Ovary (tissue), 9 donors: ENCODE data around the gene SLC45A3. TPM values are rescaled to one million over a fixed set of nuclear protein-coding genes. Genes with fewer than 3 reads are reported as not detected.

Source experiments
- DNase-seq, 5 donors: peaks; one replicate each; pipeline ENCODE4 v3.0.0-alpha.2; 2019 to 2020
- H3K27ac ChIP-seq, 2 donors: fragments of 200-600 bp; one replicate each; pipeline versions ENCODE4 v1.5.1 to v1.8.0; 2019 to 2022
- H3K27me3 ChIP-seq: fragments of 200-600 bp; one replicate; pipeline ENCODE4 v1.8.0; 2022
- H3K36me3 ChIP-seq: fragments of 200-600 bp; sonication (generic); one replicate; pipeline ENCODE4 v1.5.1; 2019
- H3K4me1 ChIP-seq: one replicate; pipeline ENCODE4 v1.8.1; 2013; ENCODE audit warnings: mild to moderate bottlenecking, moderate library complexity; ENCODE audit not compliant: insufficient read depth
- H3K4me3 ChIP-seq: fragments of 200-600 bp; sonication (generic); one replicate; pipeline ENCODE4 v1.5.1; 2017
- H3K9me3 ChIP-seq, 2 donors: fragments of 200-600 bp in 1 of 2; sonication (generic) in 1 of 2; one replicate each; pipeline versions ENCODE4 v1.5.1 to v1.8.1; 2013 to 2019; ENCODE audit warnings: mild to moderate bottlenecking in 1 of 2, moderate library complexity in 1 of 2
- CTCF ChIP-seq, 3 donors: fragments of 450-650 bp in 2 of 3; fragments of 200-600 bp in 1 of 3; IDR thresholded peaks; one replicate each; pipeline versions ENCODE4 v1.5.1 to v1.8.0; 2016 to 2022; ENCODE audit warnings: antibody characterized with exemption in 3 of 3, mild to moderate bottlenecking in 1 of 3
- EP300 ChIP-seq: sonication (generic); formaldehyde crosslinking; IDR thresholded peaks from one replicate; pipeline ENCODE4 v1.6.1; 2017; ENCODE audit warnings: antibody characterized with exemption
- POLR2A ChIP-seq: fragments of 450-650 bp; IDR thresholded peaks from one replicate; pipeline ENCODE4 v1.6.1; 2017; ENCODE audit warnings: antibody characterized with exemption, mild to moderate bottlenecking, moderate library complexity
- WGBS, 3 donors: extraction: QIAGEN DNeasy Blood & Tissue Kit in 1 of 3; methylation state at CpG; one replicate each; pipeline versions ENCODE4 v1.1.5 to v1.1.7; 2013 to 2017; 5-methylcytosine and 5-hydroxymethylcytosine counted together
- intact Hi-C, 4 donors: fragments of 100-400 bp; cut with DNase I; formaldehyde crosslinking; loops; one replicate each; pipeline versions ENCODE4 v1.11.0 to v1.15.1; 2022 to 2023
- polyA plus RNA-seq, 2 donors: library from polyadenylated mRNA; stranded (reverse); fragments of 200-250 nt in 1 of 2; fragments of 350-450 nt in 1 of 2; fragmentation: Illumina TruSeq in 1 of 2; extraction: RNeasy Lipid Tissue Mini Kit (QIAGEN cat#74804) in 1 of 2; gene quantifications; one replicate each; pipeline ENCODE4 v1.2.3, GENCODE V29; 2013 to 2014
- total RNA-seq, 7 donors: library from RNA; depleted of rRNA in 2 of 7; stranded (reverse); fragments of >200 nt in 2 of 7; fragmentation: NEBNext Ultra II Directional in 3 of 7; extraction: Animal tissue kit (Norgen Biotek cat#: 25700) in 3 of 7; gene quantifications; one replicate each; pipeline versions ENCODE4 v1.1.0 to v1.2.4, GENCODE V29; 2016 to 2023
- donor health status: DM: no; HTN: no; CAD: no; lungs with moderate emphysema.
- donor health status: DM: no; HTN: no; CAD: no.
- donor health status: Bipolar disorder and iron deficiency.
- donor health status: DM: yes; HTN: yes; CAD: no.
- donor health status: DM: no; HTN: no; CAD: no.
- donor health status: DM: yes; HTN: yes; CAD: no.

The SLC45A3 gene
- total and polyA plus RNA-seq, 9 donors, result 1.5 to 9.5 (median 5.1) TPM

GRCh38 chr1:205701420-205701819 is 21.1 kb upstream of the SLC45A3 start:
- no peaks in the 10 kb centered on the region for H3K36me3 ChIP-seq
- intact Hi-C loops, result no loop called here
- no peak for DNase-seq
- H3K27ac ChIP-seq, result no peak overlapping the region
- TF ChIP-seq POLR2A, result no peak
- no peak for TF ChIP-seq CTCF (IDR thresholded peaks at IDR 0.05)
- TF ChIP-seq EP300, result no peak
- 44 to 61% (median 48%) methylated on average over 2 of the region's 2 CpGs for WGBS, 3 donors
- peaks cover 2% of the 10 kb centered on the region for H3K4me1 ChIP-seq
- no peaks in the 10 kb centered on the region for H3K27me3 ChIP-seq
- H3K9me3 ChIP-seq, result no peaks in the 10 kb centered on the region
- H3K4me3 ChIP-seq, result no peak overlapping the region

- no peak overlapping the region for H3K27ac ChIP-seq
- H3K4me3 ChIP-seq, result no peak overlapping the region
- peak in 3 of 5 donors; percentile 35 to 58 (median 36) for DNase-seq
- H3K36me3 ChIP-seq, result no peaks in the 10 kb centered on the region
- TF ChIP-seq EP300 (no peak), CTCF (IDR thresholded peaks at IDR 0.05) (no peak), POLR2A (no peak)
- no peaks in the 10 kb centered on the region for H3K4me1 ChIP-seq
- intact Hi-C loops, result no loop called here
- H3K27me3 ChIP-seq, result no peaks in the 10 kb centered on the region
- H3K9me3 ChIP-seq, result no peaks in the 10 kb centered on the region
- WGBS, 3 donors, result 3 to 6% (median 6%) methylated on average over 2 of the region's 2 CpGs
These were observed 20.6 kb upstream of the SLC45A3 start for GRCh38 chr1:205700865-205701401.

- intact Hi-C loops, result no loop called here
- Histone ChIP-seq H3K4me1 (no peaks in the 10 kb centered on the region), H3K36me3 (no peaks in the 10 kb centered on the region), H3K27me3 (no peaks in the 10 kb centered on the region), H3K4me3 (no peak overlapping the region), H3K27ac (no peak overlapping the region), H3K9me3 (no peaks in the 10 kb centered on the region)
- DNase-seq, result no peak
- no peak for TF ChIP-seq CTCF (IDR thresholded peaks at IDR 0.05)
- no peak for TF ChIP-seq POLR2A
- no peak for TF ChIP-seq EP300
- WGBS, 3 donors, result 89 to 95% (median 91%) methylated on average over 4 of the region's 4 CpGs
These were observed 19.1 kb upstream of the SLC45A3 start for GRCh38 chr1:205699416-205699815.

GRCh38 chr1:205698921-205699320 is 18.6 kb upstream of the SLC45A3 start:
- Histone ChIP-seq H3K36me3 (no peaks in the 10 kb centered on the region), H3K27me3 (no peaks in the 10 kb centered on the region), H3K4me3 (no peak overlapping the region), H3K9me3 (no peaks in the 10 kb centered on the region), H3K27ac (no peak overlapping the region), H3K4me1 (no peaks in the 10 kb centered on the region)
- TF ChIP-seq EP300, result no peak
- DNase-seq, result no peak
- intact Hi-C loops, result no loop called here
- WGBS, 3 donors, result 85 to 91% (median 90%) methylated on average over 4 of the region's 4 CpGs

GRCh38 chr1:205693421-205693991 is 13.2 kb upstream of the SLC45A3 start:
- no peaks in the 10 kb centered on the region for H3K36me3 ChIP-seq

More at GRCh38 chr1:205693421-205693991, 13.2 kb upstream of the SLC45A3 start:
- Histone ChIP-seq H3K4me1 (no peaks in the 10 kb centered on the region), H3K9me3 (no peaks in the 10 kb centered on the region), H3K4me3 (no peak overlapping the region), H3K27me3 (no peaks in the 10 kb centered on the region), H3K27ac (no peak overlapping the region)
- intact Hi-C loops, result no loop called here
- no peak for TF ChIP-seq CTCF (IDR thresholded peaks at IDR 0.05)
- no peak for TF ChIP-seq EP300
- no peak for TF ChIP-seq POLR2A
- no peak for DNase-seq
- 52 to 63% (median 55%) methylated on average over 12 of the region's 12 CpGs for WGBS, 3 donors
